Measurements from ENCODE around the gene PPM1E. TPM values are rescaled to one million over a fixed set of nuclear protein-coding genes. Genes with fewer than 3 reads are reported as not detected.

PPM1E gene
- total and polyA plus RNA-seq, 2 of the 8 experiments (the other 6 are each of a cell fraction or from before 2014, with no cell fraction given) = 5.0 to 10.4 TPM

- TF ChIP-seq SIRT6 (IDR thresholded peaks at IDR 0.05; ENCODE audit: low read length) (no peak), PHF8 (conservative IDR thresholded peaks at IDR 0.05; ENCODE audit: low read depth, low read length) (no peak), TBP (IDR thresholded peaks at IDR 0.05; ENCODE audit: low read depth, low read length) (no peak), NRF1 (IDR thresholded peaks at IDR 0.05; ENCODE audit: low read depth, low read length) (no peak), SAP30 (IDR thresholded peaks at IDR 0.05; ENCODE audit: insufficient read depth, insufficient replicate concordance, low read length) (no peak)
Observed at GRCh38 chr17:58936295-58936694, 180.6 kb downstream of the PPM1E start (continued).

Data from H1 (cell line).